Measurements from ENCODE around the gene POFUT2.

DNA sequence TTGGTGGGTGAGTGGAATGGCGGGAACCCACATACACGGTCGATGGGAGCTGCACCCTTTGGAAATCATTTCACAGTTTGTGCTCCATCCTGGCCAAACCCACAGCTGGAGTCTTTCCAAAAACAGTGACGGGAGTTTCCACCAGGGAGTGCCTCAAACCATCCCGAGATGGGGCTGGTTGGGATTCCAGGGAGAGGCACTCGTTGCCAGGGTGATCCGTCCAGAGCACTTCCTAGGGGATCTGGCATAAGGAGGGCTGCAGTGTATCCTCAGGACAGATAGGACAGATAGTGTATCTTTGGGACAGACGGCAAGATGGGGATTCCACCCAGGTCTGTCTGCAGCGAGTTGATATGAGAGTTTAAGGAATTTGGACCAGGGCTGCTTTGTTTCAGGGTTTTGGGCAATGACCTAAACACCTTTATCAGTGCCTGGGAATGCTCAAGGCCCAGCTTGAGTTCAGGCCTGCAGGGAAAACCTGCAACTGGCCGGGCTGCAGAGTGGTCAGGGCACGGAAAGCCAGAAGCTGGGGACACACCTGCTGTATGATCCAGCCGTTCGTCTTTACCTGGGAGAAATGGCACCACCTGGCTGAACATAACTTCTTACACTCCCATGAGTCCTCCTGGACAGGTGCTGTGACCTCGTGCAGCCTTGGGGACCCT lies 3.4 kb upstream of the POFUT2 start:
- TF ChIP-seq POLR2A (IDR thresholded peaks at IDR 0.05), result no peak
- TF ChIP-seq, protein P1, sequence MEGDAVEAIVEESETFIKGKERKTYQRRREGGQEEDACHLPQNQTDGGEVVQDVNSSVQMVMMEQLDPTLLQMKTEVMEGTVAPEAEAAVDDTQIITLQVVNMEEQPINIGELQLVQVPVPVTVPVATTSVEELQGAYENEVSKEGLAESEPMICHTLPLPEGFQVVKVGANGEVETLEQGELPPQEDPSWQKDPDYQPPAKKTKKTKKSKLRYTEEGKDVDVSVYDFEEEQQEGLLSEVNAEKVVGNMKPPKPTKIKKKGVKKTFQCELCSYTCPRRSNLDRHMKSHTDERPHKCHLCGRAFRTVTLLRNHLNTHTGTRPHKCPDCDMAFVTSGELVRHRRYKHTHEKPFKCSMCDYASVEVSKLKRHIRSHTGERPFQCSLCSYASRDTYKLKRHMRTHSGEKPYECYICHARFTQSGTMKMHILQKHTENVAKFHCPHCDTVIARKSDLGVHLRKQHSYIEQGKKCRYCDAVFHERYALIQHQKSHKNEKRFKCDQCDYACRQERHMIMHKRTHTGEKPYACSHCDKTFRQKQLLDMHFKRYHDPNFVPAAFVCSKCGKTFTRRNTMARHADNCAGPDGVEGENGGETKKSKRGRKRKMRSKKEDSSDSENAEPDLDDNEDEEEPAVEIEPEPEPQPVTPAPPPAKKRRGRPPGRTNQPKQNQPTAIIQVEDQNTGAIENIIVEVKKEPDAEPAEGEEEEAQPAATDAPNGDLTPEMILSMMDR (IDR thresholded peaks at IDR 0.05), result no peak
